Measurements from ENCODE around the gene PPP2R2D. TPM values are rescaled to one million over a fixed set of nuclear protein-coding genes. Genes with fewer than 3 reads are reported as not detected.

Gene PPP2R2D
- total RNA-seq, 4 donors from 2014 or later, result 23.9 to 48.6 (median 36.7) TPM

DNA sequence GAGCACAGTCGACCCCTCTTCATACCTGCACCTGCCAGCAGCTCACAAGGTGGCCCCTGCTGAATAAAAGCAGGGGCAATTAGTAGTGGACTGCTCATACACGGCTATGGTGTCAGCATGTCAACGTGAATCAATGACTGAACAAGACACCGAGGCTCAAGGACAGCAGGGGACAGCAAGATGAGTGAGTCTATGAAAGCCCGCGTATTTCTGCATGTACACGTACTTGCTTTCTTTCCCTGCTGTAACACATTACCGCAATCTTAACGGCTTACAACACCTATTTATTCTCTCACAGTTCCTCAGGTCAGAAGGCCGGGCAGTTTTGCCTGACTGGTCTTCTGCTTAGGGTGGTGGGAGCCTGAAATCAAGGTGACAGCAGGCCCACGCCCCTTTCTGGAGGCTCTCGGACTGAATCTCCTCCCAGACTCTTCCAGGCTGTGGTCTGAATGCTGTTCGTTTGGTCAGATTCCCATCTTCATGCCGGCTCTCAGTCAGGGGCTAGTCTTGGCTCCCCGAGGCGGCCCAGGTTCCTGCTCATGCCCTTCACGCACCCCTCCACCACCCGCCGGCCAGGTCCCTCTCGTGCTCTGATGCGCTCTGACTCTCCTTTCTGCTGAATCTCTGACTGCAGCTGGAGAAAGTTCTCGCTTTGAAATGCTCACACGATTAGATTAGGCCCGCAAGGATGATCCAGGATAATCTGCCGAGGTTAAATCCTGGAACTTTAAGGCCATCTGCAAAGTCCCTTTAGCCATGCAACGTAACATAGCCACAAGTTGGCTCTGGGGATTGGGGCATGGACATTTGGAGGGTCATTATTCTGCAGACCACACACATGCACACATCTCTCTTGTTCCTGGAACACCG lies 7.8 kb upstream of the PPP2R2D start:
- TF ChIP-seq POLR2A (IDR thresholded peaks at IDR 0.05), result no peak
- TF ChIP-seq, protein P1, sequence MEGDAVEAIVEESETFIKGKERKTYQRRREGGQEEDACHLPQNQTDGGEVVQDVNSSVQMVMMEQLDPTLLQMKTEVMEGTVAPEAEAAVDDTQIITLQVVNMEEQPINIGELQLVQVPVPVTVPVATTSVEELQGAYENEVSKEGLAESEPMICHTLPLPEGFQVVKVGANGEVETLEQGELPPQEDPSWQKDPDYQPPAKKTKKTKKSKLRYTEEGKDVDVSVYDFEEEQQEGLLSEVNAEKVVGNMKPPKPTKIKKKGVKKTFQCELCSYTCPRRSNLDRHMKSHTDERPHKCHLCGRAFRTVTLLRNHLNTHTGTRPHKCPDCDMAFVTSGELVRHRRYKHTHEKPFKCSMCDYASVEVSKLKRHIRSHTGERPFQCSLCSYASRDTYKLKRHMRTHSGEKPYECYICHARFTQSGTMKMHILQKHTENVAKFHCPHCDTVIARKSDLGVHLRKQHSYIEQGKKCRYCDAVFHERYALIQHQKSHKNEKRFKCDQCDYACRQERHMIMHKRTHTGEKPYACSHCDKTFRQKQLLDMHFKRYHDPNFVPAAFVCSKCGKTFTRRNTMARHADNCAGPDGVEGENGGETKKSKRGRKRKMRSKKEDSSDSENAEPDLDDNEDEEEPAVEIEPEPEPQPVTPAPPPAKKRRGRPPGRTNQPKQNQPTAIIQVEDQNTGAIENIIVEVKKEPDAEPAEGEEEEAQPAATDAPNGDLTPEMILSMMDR (IDR thresholded peaks at IDR 0.05), result no peak
- H3K4me3 ChIP-seq (ENCODE audit: low read depth, poor library complexity, severe bottlenecking), result no peak overlapping the region
- intact Hi-C loops (cut with DNase I; ENCODE audit: low total_unique reads), result loop anchor here (10.0 kb wide), 1 partner anchor 112 kb away; no protein-coding TSS in a partner anchor
- DNase-seq (ENCODE audit: low spot score in 2 of 2), result no peak
- 87% methylated on average over 27 of the region's 27 CpGs for WGBS, 2 donors

DNA sequence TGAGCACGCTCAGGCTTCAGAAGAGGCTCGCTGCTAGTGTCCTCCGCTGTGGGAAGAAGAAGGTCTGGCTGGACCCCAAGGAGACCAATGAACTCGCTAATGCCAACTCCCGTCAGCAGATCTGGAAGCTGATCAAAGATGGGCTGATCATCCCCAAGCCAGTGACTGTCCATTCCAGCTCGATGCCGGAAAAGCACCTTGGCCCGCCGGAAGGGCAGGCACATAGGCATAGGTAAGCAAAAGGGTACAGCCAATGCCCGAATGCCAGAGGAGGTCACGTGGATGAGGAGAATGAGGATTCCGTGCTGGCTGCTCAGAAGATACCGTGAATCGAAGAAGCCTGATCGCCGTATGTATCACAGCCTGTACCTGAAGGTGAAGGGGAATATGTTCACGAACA lies 5.7 kb upstream of the PPP2R2D start:
- no peak overlapping the region for H3K4me3 ChIP-seq (ENCODE audit: low read depth, poor library complexity, severe bottlenecking)
- TF ChIP-seq, protein P1 (IDR thresholded peaks at IDR 0.05), result no peak
- TF ChIP-seq POLR2A (IDR thresholded peaks at IDR 0.05), result no peak

DNA sequence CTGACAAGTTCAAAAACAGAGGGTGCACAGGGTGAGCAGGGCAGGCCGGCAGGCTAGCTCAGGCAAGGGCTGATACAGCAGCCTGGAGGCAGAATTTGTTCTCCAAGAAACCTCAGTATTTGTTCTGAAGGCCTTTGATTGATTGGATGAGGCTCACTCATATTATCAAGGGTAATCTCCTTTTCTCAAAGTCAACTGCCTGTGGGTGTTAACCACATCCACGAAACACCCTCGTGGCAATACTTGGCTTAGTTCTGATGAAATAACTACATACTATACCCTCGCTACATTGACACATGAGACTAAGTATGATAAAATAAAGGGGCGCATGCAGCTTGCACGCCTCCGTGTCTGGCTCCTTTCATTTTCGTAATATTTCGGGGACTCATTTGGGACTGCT lies 4.4 kb upstream of the PPP2R2D start:
- DNase-seq (ENCODE audit: low spot score in 2 of 2), result no peak
- no peak overlapping the region for H3K4me3 ChIP-seq (ENCODE audit: low read depth, poor library complexity, severe bottlenecking)
- 69 to 76% methylated on average over 9 of the region's 9 CpGs for WGBS, 2 donors
- intact Hi-C loops (cut with DNase I; ENCODE audit: low total_unique reads), result loop anchor here (10.0 kb wide), 1 partner anchor 108 kb away; no protein-coding TSS in a partner anchor
- TF ChIP-seq, protein P1 (IDR thresholded peaks at IDR 0.05), result no peak
- TF ChIP-seq POLR2A (IDR thresholded peaks at IDR 0.05), result no peak

More for the DNA sequence above, 5.7 kb upstream of the PPP2R2D start:
- no peak for DNase-seq (ENCODE audit: low spot score in 2 of 2)
- WGBS, 2 donors, result 94 to 98% methylated on average over 17 of the region's 17 CpGs
- intact Hi-C loops (cut with DNase I; ENCODE audit: low total_unique reads), result loop anchor here (10.0 kb wide), 1 partner anchor 110 kb away; no protein-coding TSS in a partner anchor

GRCh38 chr10:131897297-131897899 lies 3.4 kb upstream of the PPP2R2D start:
- no peak for DNase-seq (ENCODE audit: low spot score in 2 of 2)
- no peak for TF ChIP-seq POLR2A (IDR thresholded peaks at IDR 0.05)
- TF ChIP-seq, protein P1 (IDR thresholded peaks at IDR 0.05), result no peak
- intact Hi-C loops (cut with DNase I; ENCODE audit: low total_unique reads), result loop anchor here (10.0 kb wide), 1 partner anchor 107 kb away; no protein-coding TSS in a partner anchor
- 55 to 61% methylated on average over 14 of the region's 14 CpGs for WGBS, 2 donors
- no peak overlapping the region for H3K4me3 ChIP-seq (ENCODE audit: low read depth, poor library complexity, severe bottlenecking)

GRCh38 chr10:131898061-131898460 lies 2.7 kb upstream of the PPP2R2D start:
- H3K4me3 ChIP-seq (ENCODE audit: low read depth, poor library complexity, severe bottlenecking), result no peak overlapping the region
- 80% methylated on average over 8 of the region's 8 CpGs for WGBS, 2 donors
- no peak for TF ChIP-seq POLR2A (IDR thresholded peaks at IDR 0.05)
- TF ChIP-seq, protein P1 (IDR thresholded peaks at IDR 0.05), result no peak
- no peak for DNase-seq (ENCODE audit: low spot score in 2 of 2)
- intact Hi-C loops (cut with DNase I; ENCODE audit: low total_unique reads), result loop anchor here (10.0 kb wide), 1 partner anchor 107 kb away; no protein-coding TSS in a partner anchor

Data from lower leg skin (tissue), 4 donors.